SK-N-SH treated with all-trans-retinoic acid at 6 μM for 48 hours (cell line): ENCODE measurements around the gene SLC12A8.

Experiments
- ATAC-seq: fragments of 200-7000 bp; cut with Tn5 transposase; 3 replicates; pipeline ENCODE4 v1.9.1; 2020; ENCODE audit warnings: mild to moderate bottlenecking, moderate library complexity
- CSDC2 ChIP-seq: fragments of 250-450 bp; sonication (Bioruptor Pico); IDR thresholded peaks from 2 replicates; pipeline ENCODE4 v1.5.0; 2020; ENCODE audit warnings: mild to moderate bottlenecking, moderate library complexity

Gene SLC12A8

GRCh38 chr3:125032683-125033082 is 179.9 kb downstream of the SLC12A8 start:
- no peak; the same call in 2 of the 3 replicates for ATAC-seq
- no peak for TF ChIP-seq CSDC2
